HepG2 (cell line): ENCODE data around the gene MIDN. TPM values are rescaled to one million over a fixed set of nuclear protein-coding genes. Genes with fewer than 3 reads are reported as not detected.

Source experiments
- KLF13 ChIP-seq: sonication (generic); formaldehyde crosslinking; IDR thresholded peaks from 2 replicates; pipeline ENCODE4 v1.4.0; 2020; ENCODE audit warnings: mild to moderate bottlenecking, missing genetic modification reagents
- KLF16 ChIP-seq, 2 experiments: sonication (generic) in 1 of 2; formaldehyde crosslinking in 1 of 2; IDR thresholded peaks; 2 replicates each; pipeline versions ENCODE4 v1.6.1 to v1.8.0; 2016 to 2023; ENCODE audit warnings: missing genetic modification reagents in 2 of 2, missing compliant biosample characterization in 1 of 2
- NAIF1 ChIP-seq: sonication (generic); formaldehyde crosslinking; IDR thresholded peaks from 2 replicates; pipeline ENCODE4 v1.5.0; 2020; ENCODE audit warnings: mild to moderate bottlenecking, missing genetic modification reagents, borderline replicate concordance
- NCOR1 ChIP-seq: fragments of 200-600 bp; sonication (generic); IDR thresholded peaks from 2 replicates; pipeline ENCODE4 v1.7.0; 2017; ENCODE audit warnings: antibody characterized with exemption, low read length, borderline replicate concordance
- POLR2AphosphoS5 ChIP-seq: IDR thresholded peaks from 2 replicates; pipeline ENCODE4 v1.6.1; 2012; ENCODE audit warnings: low read depth, low read length
- YEATS4 ChIP-seq: sonication (generic); formaldehyde crosslinking; IDR thresholded peaks from 2 replicates; pipeline ENCODE4 v1.4.0; 2020; ENCODE audit warnings: missing genetic modification reagents, borderline replicate concordance
- ZNF264 ChIP-seq: sonication (generic); formaldehyde crosslinking; IDR thresholded peaks from 2 replicates; pipeline ENCODE4 v1.4.0; 2020; ENCODE audit warnings: missing genetic modification reagents
- ZZZ3 ChIP-seq: sonication (generic); formaldehyde crosslinking; IDR thresholded peaks from 2 replicates; pipeline ENCODE4 v1.4.0; 2020; ENCODE audit warnings: missing genetic modification reagents, mild to moderate bottlenecking, borderline replicate concordance
- polyA plus RNA-seq, 8 experiments: library from polyadenylated mRNA; depleted of rRNA in 3 of 8; stranded (reverse) in 7 of 8; unstranded in 1 of 8; fragments of >200 nt; fragmentation: Illumina TruSeq in 4 of 8; extraction: Trizol in 4 of 8; gene quantifications; 2 replicates each; pipeline versions ENCODE4 v1.2.1 to v1.2.3, GENCODE V29; 2011 to 2016; ENCODE audit warnings: low read depth in 4 of 8, missing spikeins in 1 of 8, mixed read lengths in 1 of 8; ENCODE audit not compliant: insufficient read depth in 1 of 8
- total RNA-seq, 5 experiments: library from RNA; depleted of rRNA; stranded (reverse); fragments of >200 nt; fragmentation: Illumina TruSeq; extraction: Trizol; gene quantifications; 2 replicates each; pipeline ENCODE4 v1.2.3, GENCODE V29; 2016; ENCODE audit warnings: low read depth in 1 of 5
- TF ChIP-seq, protein P1 (sequence below): sonication (generic); formaldehyde crosslinking; IDR thresholded peaks from one replicate; pipeline ENCODE4 v1.5.1; 2020; ENCODE audit warnings: mild to moderate bottlenecking, missing genetic modification reagents; ENCODE audit errors: not compliant biosample characterization
- TF ChIP-seq, protein P2 (sequence below): sonication (generic); formaldehyde crosslinking; IDR thresholded peaks from 2 replicates; pipeline ENCODE4 v1.4.0; 2020; ENCODE audit warnings: low read depth, mild to moderate bottlenecking, missing genetic modification reagents
- TF ChIP-seq, protein P3 (sequence below): sonication (generic); formaldehyde crosslinking; IDR thresholded peaks from 2 replicates; pipeline ENCODE4 v1.4.0; 2020; ENCODE audit warnings: mild to moderate bottlenecking, missing genetic modification reagents, borderline replicate concordance
- TF ChIP-seq, protein P4 (sequence below): sonication (generic); formaldehyde crosslinking; conservative IDR thresholded peaks from 2 replicates; pipeline ENCODE4 v1.8.0; 2022; ENCODE audit warnings: mild to moderate bottlenecking, moderate library complexity, missing genetic modification reagents

Gene MIDN
- total and polyA plus RNA-seq, 2 of the 13 experiments (the other 11 are each of a cell fraction or from before 2014, with no cell fraction given), result 8.4 to 18.0 TPM

DNA sequence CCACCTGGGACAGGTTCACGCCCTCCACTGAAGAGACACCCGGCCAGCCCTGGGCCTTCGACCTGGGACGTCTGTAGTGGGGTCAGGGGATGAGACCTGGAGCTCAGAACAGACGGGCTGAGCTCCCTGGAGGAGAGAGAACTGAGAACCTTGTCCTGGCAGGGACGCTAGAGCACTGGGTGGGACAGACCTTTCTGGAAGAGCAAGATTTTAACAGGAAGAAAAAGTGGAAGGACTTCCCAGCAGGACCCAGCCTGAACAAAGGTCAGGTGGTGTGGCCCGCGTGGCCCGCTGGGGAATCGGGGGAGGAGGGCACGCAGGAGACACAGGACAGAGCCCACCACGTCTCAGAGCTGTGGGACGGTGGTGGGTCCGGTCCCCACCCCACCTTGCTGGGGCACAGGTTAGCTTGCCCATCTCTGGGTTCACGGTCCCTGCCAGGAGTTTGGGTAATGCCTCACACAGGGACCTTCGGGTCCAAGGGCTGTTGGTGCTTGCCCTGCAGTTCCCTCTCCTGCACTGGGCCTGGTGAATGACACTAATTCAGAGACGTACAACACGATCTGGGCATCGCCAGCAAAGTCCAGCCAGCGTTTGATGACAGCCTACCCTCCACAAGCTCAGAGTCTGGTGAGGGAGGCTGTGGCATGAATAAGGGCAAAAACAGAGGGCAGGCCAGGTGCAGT lies 36.1 kb downstream of the MIDN start (continued):
- TF ChIP-seq, protein P1, sequence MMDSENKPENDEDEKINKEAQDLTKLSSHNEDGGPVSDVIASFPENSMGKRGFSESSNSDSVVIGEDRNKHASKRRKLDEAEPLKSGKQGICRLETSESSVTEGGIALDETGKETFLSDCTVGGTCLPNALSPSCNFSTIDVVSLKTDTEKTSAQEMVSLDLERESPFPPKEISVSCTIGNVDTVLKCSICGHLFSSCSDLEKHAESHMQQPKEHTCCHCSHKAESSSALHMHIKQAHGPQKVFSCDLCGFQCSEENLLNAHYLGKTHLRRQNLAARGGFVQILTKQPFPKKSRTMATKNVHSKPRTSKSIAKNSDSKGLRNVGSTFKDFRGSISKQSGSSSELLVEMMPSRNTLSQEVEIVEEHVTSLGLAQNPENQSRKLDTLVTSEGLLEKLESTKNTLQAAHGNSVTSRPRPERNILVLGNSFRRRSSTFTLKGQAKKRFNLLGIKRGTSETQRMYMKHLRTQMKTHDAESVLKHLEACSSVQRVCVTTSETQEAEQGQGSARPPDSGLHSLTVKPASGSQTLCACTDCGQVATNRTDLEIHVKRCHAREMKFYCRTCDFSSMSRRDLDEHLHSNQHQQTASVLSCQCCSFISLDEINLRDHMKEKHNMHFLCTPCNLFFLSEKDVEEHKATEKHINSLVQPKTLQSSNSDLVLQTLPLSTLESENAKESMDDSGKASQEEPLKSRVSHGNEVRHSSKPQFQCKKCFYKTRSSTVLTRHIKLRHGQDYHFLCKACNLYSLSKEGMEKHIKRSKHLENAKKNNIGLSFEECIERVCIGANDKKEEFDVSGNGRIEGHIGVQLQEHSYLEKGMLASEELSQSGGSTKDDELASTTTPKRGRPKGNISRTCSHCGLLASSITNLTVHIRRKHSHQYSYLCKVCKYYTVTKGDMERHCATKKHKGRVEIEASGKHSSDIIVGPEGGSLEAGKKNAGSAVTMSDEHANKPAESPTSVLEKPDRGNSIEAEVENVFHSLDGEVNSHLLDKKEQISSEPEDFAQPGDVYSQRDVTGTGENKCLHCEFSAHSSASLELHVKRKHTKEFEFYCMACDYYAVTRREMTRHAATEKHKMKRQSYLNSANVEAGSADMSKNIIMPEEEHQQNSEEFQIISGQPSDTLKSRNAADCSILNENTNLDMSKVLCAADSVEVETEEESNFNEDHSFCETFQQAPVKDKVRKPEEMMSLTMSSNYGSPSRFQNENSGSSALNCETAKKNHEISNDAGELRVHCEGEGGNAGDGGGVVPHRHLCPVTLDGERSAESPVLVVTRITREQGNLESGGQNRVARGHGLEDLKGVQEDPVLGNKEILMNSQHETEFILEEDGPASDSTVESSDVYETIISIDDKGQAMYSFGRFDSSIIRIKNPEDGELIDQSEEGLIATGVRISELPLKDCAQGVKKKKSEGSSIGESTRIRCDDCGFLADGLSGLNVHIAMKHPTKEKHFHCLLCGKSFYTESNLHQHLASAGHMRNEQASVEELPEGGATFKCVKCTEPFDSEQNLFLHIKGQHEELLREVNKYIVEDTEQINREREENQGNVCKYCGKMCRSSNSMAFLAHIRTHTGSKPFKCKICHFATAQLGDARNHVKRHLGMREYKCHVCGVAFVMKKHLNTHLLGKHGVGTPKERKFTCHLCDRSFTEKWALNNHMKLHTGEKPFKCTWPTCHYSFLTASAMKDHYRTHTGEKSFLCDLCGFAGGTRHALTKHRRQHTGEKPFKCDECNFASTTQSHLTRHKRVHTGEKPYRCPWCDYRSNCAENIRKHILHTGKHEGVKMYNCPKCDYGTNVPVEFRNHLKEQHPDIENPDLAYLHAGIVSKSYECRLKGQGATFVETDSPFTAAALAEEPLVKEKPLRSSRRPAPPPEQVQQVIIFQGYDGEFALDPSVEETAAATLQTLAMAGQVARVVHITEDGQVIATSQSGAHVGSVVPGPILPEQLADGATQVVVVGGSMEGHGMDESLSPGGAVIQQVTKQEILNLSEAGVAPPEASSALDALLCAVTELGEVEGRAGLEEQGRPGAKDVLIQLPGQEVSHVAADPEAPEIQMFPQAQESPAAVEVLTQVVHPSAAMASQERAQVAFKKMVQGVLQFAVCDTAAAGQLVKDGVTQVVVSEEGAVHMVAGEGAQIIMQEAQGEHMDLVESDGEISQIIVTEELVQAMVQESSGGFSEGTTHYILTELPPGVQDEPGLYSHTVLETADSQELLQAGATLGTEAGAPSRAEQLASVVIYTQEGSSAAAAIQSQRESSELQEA, result no peak
- TF ChIP-seq YEATS4 (peak; percentile 39; the same call in 1 of the 2 replicates), NCOR1 (no peak), KLF13 (no peak), KLF16 (CRISPR knock-in tag; IDR thresholded peaks at IDR 0.05) (peak in 1 of 2 experiments; percentile 14; a peak in 1 of 4 replicates), NAIF1 (no peak), ZZZ3 (CRISPR knock-in tag) (no peak), ZNF264 (CRISPR knock-in tag) (0 out of 2 replicates have a peak, but pooled peaks have one; percentile 24), POLR2AphosphoS5 (0 out of 2 replicates have a peak, but pooled peaks have one; percentile 33)
- TF ChIP-seq, protein P2, sequence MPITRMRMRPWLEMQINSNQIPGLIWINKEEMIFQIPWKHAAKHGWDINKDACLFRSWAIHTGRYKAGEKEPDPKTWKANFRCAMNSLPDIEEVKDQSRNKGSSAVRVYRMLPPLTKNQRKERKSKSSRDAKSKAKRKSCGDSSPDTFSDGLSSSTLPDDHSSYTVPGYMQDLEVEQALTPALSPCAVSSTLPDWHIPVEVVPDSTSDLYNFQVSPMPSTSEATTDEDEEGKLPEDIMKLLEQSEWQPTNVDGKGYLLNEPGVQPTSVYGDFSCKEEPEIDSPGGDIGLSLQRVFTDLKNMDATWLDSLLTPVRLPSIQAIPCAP (CRISPR knock-in tag), result no peak
- TF ChIP-seq, protein P3, sequence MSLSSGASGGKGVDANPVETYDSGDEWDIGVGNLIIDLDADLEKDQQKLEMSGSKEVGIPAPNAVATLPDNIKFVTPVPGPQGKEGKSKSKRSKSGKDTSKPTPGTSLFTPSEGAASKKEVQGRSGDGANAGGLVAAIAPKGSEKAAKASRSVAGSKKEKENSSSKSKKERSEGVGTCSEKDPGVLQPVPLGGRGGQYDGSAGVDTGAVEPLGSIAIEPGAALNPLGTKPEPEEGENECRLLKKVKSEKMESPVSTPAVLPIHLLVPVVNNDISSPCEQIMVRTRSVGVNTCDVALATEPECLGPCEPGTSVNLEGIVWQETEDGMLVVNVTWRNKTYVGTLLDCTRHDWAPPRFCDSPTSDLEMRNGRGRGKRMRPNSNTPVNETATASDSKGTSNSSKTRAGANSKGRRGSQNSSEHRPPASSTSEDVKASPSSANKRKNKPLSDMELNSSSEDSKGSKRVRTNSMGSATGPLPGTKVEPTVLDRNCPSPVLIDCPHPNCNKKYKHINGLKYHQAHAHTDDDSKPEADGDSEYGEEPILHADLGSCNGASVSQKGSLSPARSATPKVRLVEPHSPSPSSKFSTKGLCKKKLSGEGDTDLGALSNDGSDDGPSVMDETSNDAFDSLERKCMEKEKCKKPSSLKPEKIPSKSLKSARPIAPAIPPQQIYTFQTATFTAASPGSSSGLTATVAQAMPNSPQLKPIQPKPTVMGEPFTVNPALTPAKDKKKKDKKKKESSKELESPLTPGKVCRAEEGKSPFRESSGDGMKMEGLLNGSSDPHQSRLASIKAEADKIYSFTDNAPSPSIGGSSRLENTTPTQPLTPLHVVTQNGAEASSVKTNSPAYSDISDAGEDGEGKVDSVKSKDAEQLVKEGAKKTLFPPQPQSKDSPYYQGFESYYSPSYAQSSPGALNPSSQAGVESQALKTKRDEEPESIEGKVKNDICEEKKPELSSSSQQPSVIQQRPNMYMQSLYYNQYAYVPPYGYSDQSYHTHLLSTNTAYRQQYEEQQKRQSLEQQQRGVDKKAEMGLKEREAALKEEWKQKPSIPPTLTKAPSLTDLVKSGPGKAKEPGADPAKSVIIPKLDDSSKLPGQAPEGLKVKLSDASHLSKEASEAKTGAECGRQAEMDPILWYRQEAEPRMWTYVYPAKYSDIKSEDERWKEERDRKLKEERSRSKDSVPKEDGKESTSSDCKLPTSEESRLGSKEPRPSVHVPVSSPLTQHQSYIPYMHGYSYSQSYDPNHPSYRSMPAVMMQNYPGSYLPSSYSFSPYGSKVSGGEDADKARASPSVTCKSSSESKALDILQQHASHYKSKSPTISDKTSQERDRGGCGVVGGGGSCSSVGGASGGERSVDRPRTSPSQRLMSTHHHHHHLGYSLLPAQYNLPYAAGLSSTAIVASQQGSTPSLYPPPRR, result peak; percentile 38; the same call in 1 of the 2 replicates
- TF ChIP-seq, protein P4, sequence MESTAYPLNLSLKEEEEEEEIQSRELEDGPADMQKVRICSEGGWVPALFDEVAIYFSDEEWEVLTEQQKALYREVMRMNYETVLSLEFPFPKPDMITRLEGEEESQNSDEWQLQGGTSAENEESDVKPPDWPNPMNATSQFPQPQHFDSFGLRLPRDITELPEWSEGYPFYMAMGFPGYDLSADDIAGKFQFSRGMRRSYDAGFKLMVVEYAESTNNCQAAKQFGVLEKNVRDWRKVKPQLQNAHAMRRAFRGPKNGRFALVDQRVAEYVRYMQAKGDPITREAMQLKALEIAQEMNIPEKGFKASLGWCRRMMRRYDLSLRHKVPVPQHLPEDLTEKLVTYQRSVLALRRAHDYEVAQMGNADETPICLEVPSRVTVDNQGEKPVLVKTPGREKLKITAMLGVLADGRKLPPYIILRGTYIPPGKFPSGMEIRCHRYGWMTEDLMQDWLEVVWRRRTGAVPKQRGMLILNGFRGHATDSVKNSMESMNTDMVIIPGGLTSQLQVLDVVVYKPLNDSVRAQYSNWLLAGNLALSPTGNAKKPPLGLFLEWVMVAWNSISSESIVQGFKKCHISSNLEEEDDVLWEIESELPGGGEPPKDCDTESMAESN (CRISPR knock-in tag), result peak; percentile 85
